Measurements from ENCODE around the gene DIPK1A.

Gene DIPK1A

GRCh38 chr1:93002781-93003180, 41.5 kb upstream of the DIPK1A start:
- no peak for DNase-seq (ENCODE audit: low spot score)
- ChIA-PET CTCF (interaction anchor here (0.6 kb wide), 1 partner anchor 31 kb away, joined by 3 read pairs; no protein-coding TSS in a partner anchor), POLR2A (ENCODE audit: low non-redundant PET) (no interaction called here)
- H3K27ac ChIP-seq, result no peak overlapping the region
- no peak for TF ChIP-seq CTCF (conservative IDR thresholded peaks at IDR 0.05; ENCODE audit: low read depth)

GRCh38 chr1:93001893-93002292, 40.6 kb upstream of the DIPK1A start:
- TF ChIP-seq CTCF (conservative IDR thresholded peaks at IDR 0.05; ENCODE audit: low read depth), result no peak
- ChIA-PET CTCF (interaction anchor here (0.8 to 1.6 kb wide), 2 partner anchors 8 to 143 kb away, joined by 3 to 9 read pairs; no protein-coding TSS in a partner anchor), POLR2A (ENCODE audit: low non-redundant PET) (no interaction called here)
- H3K27ac ChIP-seq, result no peak overlapping the region
- no peak for DNase-seq (ENCODE audit: low spot score)

GRCh38 chr1:93000751-93001175, 39.5 kb upstream of the DIPK1A start:
- DNase-seq (ENCODE audit: low spot score), result no peak
- CTCF ChIA-PET, result interaction anchor here (1.2 to 1.6 kb wide), 2 partner anchors 40 to 142 kb away, joined by 6 to 9 read pairs; partner anchors contain the start of gene DIPK1A
- POLR2A ChIA-PET (ENCODE audit: low non-redundant PET), result no interaction called here
- TF ChIP-seq CTCF (conservative IDR thresholded peaks at IDR 0.05; ENCODE audit: low read depth), result no peak
- H3K27ac ChIP-seq, result no peak overlapping the region

- no peak overlapping the region for H3K27ac ChIP-seq
- CTCF ChIA-PET, result interaction anchor here (0.8 to 1.2 kb wide), 2 partner anchors 10 to 39 kb away, joined by 6 read pairs; partner anchors contain the start of gene DIPK1A
- no peak for TF ChIP-seq CTCF (conservative IDR thresholded peaks at IDR 0.05; ENCODE audit: low read depth)
- DNase-seq (ENCODE audit: low spot score), result no peak
- POLR2A ChIA-PET (ENCODE audit: low non-redundant PET), result no interaction called here
These were observed 39.0 kb upstream of the DIPK1A start for GRCh38 chr1:93000291-93000690.

GRCh38 chr1:92998821-92999220, 37.6 kb upstream of the DIPK1A start:
- no peak for TF ChIP-seq CTCF (conservative IDR thresholded peaks at IDR 0.05; ENCODE audit: low read depth)
- ChIA-PET POLR2A (ENCODE audit: low non-redundant PET) (no interaction called here), CTCF (interaction anchor here (0.6 kb wide), 1 partner anchor 30 kb away, joined by 3 read pairs; no protein-coding TSS in a partner anchor)
- H3K27ac ChIP-seq, result no peak overlapping the region
- DNase-seq (ENCODE audit: low spot score), result no peak

GRCh38 chr1:92995441-92996430, 34.5 kb upstream of the DIPK1A start:
- DNase-seq (ENCODE audit: low spot score), result no peak
- no peak for TF ChIP-seq CTCF (conservative IDR thresholded peaks at IDR 0.05; ENCODE audit: low read depth)
- H3K27ac ChIP-seq, result no peak overlapping the region
- ChIA-PET CTCF (interaction anchor here (1.6 to 2.6 kb wide), 3 partner anchors 34 to 137 kb away, joined by 3 to 28 read pairs (median 20); partner anchors contain the start of gene DIPK1A), POLR2A (ENCODE audit: low non-redundant PET) (no interaction called here)
